Measurements from ENCODE around the gene OR6C70.
"Not testable (repeated sequence)": the region's sequence is repeated elsewhere in the genome, so short reads cannot be mapped to it uniquely, and the experiment has no call there.

Gene OR6C70

GRCh38 chr12:55470088-55470829 is at the start of gene OR6C70:
TSS of gene OR6C70 (minus strand) at chr12:55470138. CDS start at chr12:55470138, 0 bp downstream.
- DNase-seq = no peak

GRCh38 chr12:55516391-55516790 is 46.5 kb upstream of the OR6C70 start:
- DNase-seq = no peak

DNA sequence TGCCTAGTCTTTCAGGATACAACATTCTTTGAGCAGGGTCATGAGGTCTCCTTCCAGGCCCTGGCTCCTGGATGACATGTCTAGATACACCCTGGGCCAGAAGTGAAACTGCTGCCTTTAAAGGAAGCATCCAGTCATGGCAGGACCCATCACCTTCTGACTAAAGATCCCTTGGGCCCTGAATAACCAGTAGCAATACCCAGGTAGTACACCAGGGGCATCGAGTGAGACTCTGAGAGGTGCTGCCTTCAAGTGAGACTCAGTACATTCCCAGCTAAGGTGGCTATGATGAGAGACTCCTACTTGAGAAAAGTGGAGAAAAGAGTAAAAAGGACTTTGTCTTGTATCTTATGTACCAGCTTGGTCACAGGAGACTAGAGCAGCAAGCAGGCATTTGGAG is 45.8 kb upstream of the OR6C70 start:
- no peak for DNase-seq

GRCh38 chr12:55501601-55502000 is 31.7 kb upstream of the OR6C70 start:
- no peak for DNase-seq

- DNase-seq = no peak
Measured at GRCh38 chr12:55499810-55500252, 29.9 kb upstream of the OR6C70 start.

GRCh38 chr12:55499231-55499630 is 29.3 kb upstream of the OR6C70 start:
- DNase-seq = no peak

GRCh38 chr12:55495490-55495889 is 25.6 kb upstream of the OR6C70 start:
- DNase-seq = no peak

DNA sequence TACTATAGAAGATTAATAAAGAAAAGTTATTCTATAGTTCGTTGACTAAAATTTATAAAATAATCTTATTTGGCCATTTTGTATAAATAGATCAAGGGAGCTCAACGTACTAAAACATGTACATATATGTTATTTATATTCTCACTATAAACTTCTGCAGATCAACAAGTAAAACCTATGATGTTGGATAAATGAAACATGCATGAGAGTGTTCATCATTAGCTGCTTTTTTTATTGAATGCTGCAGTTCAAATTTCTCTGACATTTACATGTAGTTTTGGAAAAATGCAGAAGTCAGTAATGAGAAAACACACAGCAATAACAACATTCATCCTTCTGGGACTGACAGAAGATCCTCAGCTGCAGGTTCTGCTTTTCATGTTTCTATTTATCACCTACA is 22.1 kb upstream of the OR6C70 start, which contains the start of gene OR6C68:
OR6C68 (plus strand) TSS at position 301 of the 400 bp plus-strand sequence; CDS start at position 301, 0 bp downstream.
- no peak for DNase-seq

GRCh38 chr12:55484284-55484683 is 14.3 kb upstream of the OR6C70 start:
- not testable (repeated sequence) for DNase-seq

- not testable (repeated sequence) for DNase-seq
Measured at GRCh38 chr12:55479136-55479535, 9.2 kb upstream of the OR6C70 start.

- no peak for DNase-seq
Measured at GRCh38 chr12:55472264-55472663, 2.3 kb upstream of the OR6C70 start.

DNA sequence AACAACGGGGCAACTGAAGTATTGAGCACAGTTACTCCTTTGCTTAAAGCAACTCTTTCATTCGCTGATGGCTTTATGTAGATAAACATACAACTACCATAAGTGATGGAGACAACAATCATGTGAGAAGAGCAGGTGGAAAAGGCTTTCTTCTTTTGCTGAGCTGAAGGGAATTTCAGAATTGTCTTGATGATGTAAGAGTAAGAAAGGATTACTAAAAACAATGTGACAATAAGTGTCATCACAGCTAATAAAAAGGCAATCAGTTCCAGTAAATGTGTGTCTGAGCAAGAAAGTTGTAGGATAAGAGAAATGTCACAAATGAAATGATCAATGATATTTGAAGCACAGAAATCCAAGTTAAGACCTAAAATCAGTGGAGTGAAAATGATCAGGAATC is 647 bp downstream of the OR6C70 start:
- DNase-seq = no peak

- no peak for DNase-seq
Measured at GRCh38 chr12:55467836-55468235, 2.1 kb downstream of the OR6C70 start.

DNA sequence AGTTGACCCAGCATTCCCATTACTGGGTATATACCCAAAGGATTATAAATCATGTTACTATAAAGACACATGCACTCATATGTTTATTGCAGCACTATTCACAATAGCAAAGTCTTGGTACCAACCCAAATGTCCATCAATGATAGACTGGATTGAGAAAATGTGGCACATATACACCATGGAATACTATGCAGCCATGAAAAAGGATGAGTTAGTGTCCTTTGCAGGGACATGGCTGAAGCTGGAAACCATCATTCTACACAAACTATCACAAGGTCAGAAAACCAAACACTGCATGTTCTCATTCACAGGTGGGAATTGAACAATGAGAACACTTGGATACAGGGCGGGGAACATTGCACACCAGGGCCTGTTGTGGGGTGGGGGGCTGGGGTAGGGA is 5.0 kb downstream of the OR6C70 start:
- not testable (repeated sequence) for DNase-seq

- DNase-seq = no peak
Measured at GRCh38 chr12:55448825-55449224, 21.1 kb downstream of the OR6C70 start.

DNA sequence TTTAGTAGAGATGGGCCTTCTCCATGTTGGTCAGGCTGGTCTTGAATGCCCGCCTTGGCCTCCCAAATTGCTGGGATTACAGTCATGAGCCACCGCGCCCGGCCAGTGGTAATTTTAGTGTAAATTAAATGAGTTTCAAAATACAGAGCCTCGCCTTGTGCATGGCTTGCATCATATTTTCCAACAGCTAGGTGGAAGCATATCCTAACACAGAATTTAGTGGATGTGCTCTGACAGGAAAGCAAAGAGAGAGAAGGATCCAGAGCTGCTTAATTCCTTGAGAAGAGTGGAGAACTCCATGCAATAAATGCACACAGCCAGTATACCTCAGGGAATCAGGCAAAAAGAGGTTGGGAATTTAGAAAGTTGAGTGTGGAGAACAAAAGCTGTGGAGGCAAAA is 23.6 kb downstream of the OR6C70 start:
- DNase-seq = no peak

GRCh38 chr12:55445357-55445756 is 24.6 kb downstream of the OR6C70 start:
- DNase-seq = no peak

DNA sequence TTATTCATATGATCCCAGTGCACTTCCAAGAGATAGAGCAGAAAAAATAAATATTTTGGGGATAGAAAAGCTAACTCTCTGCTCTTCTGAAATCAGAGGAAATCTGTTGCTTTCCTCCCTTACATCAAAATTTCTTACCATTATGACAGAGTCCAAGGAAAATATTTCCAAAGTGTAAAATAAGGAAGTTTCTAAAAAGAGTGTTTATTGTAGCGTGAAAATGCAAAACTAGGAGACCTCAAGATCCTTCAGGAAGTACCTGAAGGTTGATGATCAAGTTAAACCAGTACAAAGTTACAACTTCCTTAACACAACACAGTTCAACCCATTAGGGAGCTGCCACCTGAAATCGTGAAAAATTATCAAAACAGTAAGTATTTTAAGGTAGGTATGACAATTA is 26.2 kb downstream of the OR6C70 start, which contains the start of gene OR6C2:
OR6C2 (plus strand) TSS at position 301 of the 400 bp plus-strand sequence. CDS start 8,138 bp downstream, outside the sequence.
- DNase-seq = no peak

GRCh38 chr12:55441233-55441632 is 28.7 kb downstream of the OR6C70 start:
- DNase-seq = not testable (repeated sequence)

DNA sequence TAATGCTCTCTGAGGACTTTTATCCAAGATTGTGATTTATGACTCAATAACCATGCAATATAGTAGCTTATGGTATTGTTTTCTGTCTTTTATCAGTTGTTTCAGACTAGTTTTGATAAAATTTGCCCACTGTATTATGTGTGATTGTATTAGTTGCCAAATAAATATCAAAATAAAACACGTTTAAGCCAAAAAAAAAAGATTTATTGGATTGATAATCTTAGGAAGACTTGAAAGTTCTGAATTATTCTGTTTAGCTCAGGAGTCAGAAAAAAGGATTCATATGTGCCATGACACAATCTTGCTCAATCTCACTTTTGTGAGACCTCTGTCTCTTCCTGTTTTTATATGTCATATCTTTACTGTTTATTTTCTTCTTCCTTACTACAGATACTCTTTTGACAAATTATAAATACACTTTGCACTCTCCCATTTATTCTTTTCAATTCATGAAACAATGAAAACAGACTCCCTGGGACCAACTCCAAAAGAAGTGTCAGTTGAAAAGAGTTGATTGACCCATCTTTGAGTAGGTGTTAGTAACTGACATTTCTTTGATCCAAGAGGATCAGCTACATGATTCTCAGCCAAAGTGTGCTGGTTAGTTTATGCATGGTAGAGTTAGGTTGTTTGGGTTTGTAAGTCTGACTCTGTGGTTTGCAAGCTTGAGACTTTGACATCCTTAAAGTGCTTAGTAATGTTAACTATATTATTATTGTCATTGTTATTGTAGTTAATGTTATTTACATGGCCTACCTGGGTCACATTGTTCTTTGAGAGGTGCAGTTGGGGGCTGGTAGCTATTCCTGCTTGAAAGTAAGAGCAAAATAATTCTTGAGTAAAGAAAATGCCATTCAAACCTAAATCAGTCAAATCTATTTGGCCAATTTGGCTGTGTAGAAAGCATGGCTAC is 41.4 kb downstream of the OR6C70 start:
- no peak for DNase-seq

DNA sequence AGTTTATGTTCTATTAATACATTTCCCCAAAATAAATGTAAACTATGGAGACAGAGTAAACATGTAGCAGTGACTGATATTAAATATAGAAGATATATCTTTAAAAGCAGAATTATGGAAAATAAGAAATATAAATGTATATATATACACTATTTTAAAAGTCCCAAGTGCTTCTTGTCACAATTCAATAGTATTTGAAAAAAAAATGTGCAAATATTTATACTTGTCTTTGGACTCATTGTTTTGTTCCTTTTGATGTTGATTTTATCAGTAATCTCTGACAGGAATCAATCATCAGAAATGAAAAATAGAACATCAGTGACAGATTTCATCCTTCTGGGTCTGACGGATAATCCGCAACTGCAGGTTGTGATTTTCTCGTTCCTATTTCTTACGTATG is 44.0 kb downstream of the OR6C70 start, which contains the start of gene OR6C76:
OR6C76 (plus strand) TSS at position 301 of the 400 bp plus-strand sequence; CDS start at position 301, 0 bp downstream.
- no peak for DNase-seq

GRCh38 chr12:55420307-55420962 is 49.5 kb downstream of the OR6C70 start:
- DNase-seq = no peak

All from T1000 (cell line).